GM12891 (cell line): ENCODE results near the gene PELI2.

Source experiments
- PAX5 ChIP-seq: IDR thresholded peaks from 2 replicates; pipeline ENCODE4 v1.6.1; 2011; ENCODE audit warnings: low read length, moderate library complexity, mild to moderate bottlenecking; ENCODE audit not compliant: insufficient read depth, severe bottlenecking
- POLR2A ChIP-seq: IDR thresholded peaks from 2 replicates; pipeline ENCODE4 v1.6.1; 2011; ENCODE audit warnings: low read depth, low read length, control low read depth
- POLR2AphosphoS5 ChIP-seq: IDR thresholded peaks from 2 replicates; pipeline ENCODE4 v1.6.1; 2011; ENCODE audit warnings: low read depth, low read length, control low read depth
- POU2F2 ChIP-seq: IDR thresholded peaks from 2 replicates; pipeline ENCODE4 v1.6.1; 2011; ENCODE audit warnings: low read depth, mild to moderate bottlenecking, control low read depth, low read length, moderate library complexity
- SPI1 ChIP-seq: IDR thresholded peaks from 2 replicates; pipeline ENCODE4 v1.6.1; 2011; ENCODE audit warnings: low read depth, low read length, control low read depth
- TAF1 ChIP-seq: IDR thresholded peaks from 2 replicates; pipeline ENCODE4 v1.6.1; 2011; ENCODE audit warnings: low read depth, low read length, control low read depth

DNA sequence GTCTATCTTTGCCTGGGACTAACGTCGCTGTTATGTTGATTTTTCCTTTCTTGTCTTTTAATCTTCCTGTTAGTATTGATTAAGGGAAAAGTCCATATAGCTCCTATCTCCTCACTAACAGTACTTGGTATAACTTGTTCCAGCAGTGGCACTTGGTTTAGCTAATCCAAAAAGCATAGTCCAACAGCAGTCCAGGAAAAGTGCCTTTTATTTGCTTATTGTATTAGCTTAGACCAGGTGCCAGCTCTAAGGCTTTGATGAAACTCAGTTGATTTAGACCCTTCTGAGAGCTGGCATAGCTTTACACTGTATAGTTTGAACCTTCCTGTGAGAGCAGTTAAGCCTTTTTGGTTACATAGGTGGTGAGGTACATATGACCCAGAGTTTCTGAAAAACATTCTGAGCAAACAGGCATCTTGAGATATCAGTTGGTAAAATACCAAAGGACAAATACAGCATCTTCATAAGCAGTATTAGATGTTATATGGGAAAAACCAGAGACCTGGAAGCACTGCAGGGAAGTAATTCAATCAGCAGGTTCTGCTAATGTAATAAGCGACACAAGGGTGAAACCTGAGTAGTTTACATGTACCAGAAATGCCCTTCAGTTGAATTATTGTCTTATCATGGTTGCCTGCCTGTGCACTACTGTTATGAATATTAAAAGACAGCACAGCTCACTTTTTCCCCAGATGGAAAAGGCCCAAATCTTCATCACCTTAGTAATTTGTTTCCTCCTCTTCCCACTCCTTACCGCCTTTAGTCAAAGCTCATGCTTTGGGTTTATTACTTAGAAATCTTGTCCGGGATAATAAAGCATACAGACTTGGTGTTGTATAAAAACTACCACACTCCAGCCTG is 13.0 kb downstream of the PELI2 start:
- no peak for TF ChIP-seq POU2F2
- TF ChIP-seq POLR2A = no peak
- TF ChIP-seq POLR2AphosphoS5 = no peak
- TF ChIP-seq TAF1 = no peak
- TF ChIP-seq SPI1 = no peak
- TF ChIP-seq PAX5 = no peak
